Subcutaneous adipose tissue (tissue), 4 donors: Measurements from ENCODE around the gene RRP36. TPM values are rescaled to one million over a fixed set of nuclear protein-coding genes. Genes with fewer than 3 reads are reported as not detected.

Experiments
- CTCF ChIP-seq: fragments of 450-650 bp; IDR thresholded peaks from one replicate; pipeline ENCODE4 v1.5.1; 2016; ENCODE audit warnings: low read depth, mild to moderate bottlenecking, control low read depth, antibody characterized with exemption, moderate library complexity
- total RNA-seq, 4 donors: library from RNA; depleted of rRNA; stranded (reverse); fragments of >200 nt; gene quantifications; one replicate each; pipeline ENCODE4 v1.1.0, GENCODE V29; 2016

Gene RRP36
- total RNA-seq, 4 donors from 2014 or later, result 42.7 to 63.9 (median 55.4) TPM

- no peak for TF ChIP-seq CTCF
Observed at GRCh38 chr6:43016176-43016942, 5.1 kb upstream of the RRP36 start.

- TF ChIP-seq CTCF, result no peak
Observed at GRCh38 chr6:43016943-43017334, 4.5 kb upstream of the RRP36 start.

GRCh38 chr6:43019152-43019551, 2.3 kb upstream of the RRP36 start:
- no peak for TF ChIP-seq CTCF

GRCh38 chr6:43020052-43020705, 1.2 kb upstream of the RRP36 start:
- TF ChIP-seq CTCF, result no peak

GRCh38 chr6:43020847-43021246, 576 bp upstream of the RRP36 start:
- TF ChIP-seq CTCF, result no peak

- no peak for TF ChIP-seq CTCF
Observed at GRCh38 chr6:43024436-43024835, 3.0 kb downstream of the RRP36 start.

- no peak for TF ChIP-seq CTCF
Observed at GRCh38 chr6:43026365-43026764, 4.9 kb downstream of the RRP36 start.
